Parathyroid adenoma (tissue), 2 donors: ENCODE measurements around the gene DLGAP4.

Experiments used
- H2AFZ ChIP-seq: fragments of 300-600 bp; sonication (generic); one replicate; pipeline ENCODE4 v1.7.0; 2017; ENCODE audit warnings: antibody characterized with exemption, mild to moderate bottlenecking
- H3K27ac ChIP-seq: fragments of 300-600 bp; sonication (generic); one replicate; pipeline ENCODE4 v1.7.0; 2017
- H3K27me3 ChIP-seq: fragments of 300-600 bp; sonication (generic); one replicate; pipeline ENCODE4 v1.7.0; 2017; ENCODE audit warnings: low read length; ENCODE audit not compliant: control insufficient read depth, insufficient read depth
- H3K36me3 ChIP-seq: fragments of 300-600 bp; sonication (generic); one replicate; pipeline ENCODE4 v1.7.0; 2017; ENCODE audit warnings: low read length; ENCODE audit not compliant: control insufficient read depth, insufficient read depth
- H3K4me1 ChIP-seq: fragments of 300-600 bp; sonication (generic); one replicate; pipeline ENCODE4 v1.7.0; 2017; ENCODE audit warnings: control low read depth
- H3K4me2 ChIP-seq: fragments of 300-600 bp; sonication (generic); one replicate; pipeline ENCODE4 v1.7.0; 2017; ENCODE audit warnings: low read length
- H3K4me3 ChIP-seq: fragments of 300-600 bp; sonication (generic); one replicate; pipeline ENCODE4 v1.7.0; 2017; ENCODE audit warnings: low read depth, low read length
- H3K79me2 ChIP-seq: fragments of 300-600 bp; sonication (generic); one replicate; pipeline ENCODE4 v1.7.0; 2017; ENCODE audit warnings: control low read depth
- H3K9ac ChIP-seq: fragments of 300-600 bp; sonication (generic); one replicate; pipeline ENCODE4 v1.7.0; 2017; ENCODE audit warnings: mild to moderate bottlenecking
- H3K9me3 ChIP-seq: fragments of 300-600 bp; sonication (generic); one replicate; pipeline ENCODE4 v1.7.0; 2017; ENCODE audit warnings: low read length; ENCODE audit not compliant: control insufficient read depth
- TF ChIP-seq, protein P1 (sequence below): fragments of 300-600 bp; sonication (generic); IDR thresholded peaks from one replicate; pipeline ENCODE4 v1.7.0; 2017; ENCODE audit warnings: antibody characterized with exemption, mild to moderate bottlenecking
- donor health status: primary hyperparathyroidism.

Gene DLGAP4, protein sequence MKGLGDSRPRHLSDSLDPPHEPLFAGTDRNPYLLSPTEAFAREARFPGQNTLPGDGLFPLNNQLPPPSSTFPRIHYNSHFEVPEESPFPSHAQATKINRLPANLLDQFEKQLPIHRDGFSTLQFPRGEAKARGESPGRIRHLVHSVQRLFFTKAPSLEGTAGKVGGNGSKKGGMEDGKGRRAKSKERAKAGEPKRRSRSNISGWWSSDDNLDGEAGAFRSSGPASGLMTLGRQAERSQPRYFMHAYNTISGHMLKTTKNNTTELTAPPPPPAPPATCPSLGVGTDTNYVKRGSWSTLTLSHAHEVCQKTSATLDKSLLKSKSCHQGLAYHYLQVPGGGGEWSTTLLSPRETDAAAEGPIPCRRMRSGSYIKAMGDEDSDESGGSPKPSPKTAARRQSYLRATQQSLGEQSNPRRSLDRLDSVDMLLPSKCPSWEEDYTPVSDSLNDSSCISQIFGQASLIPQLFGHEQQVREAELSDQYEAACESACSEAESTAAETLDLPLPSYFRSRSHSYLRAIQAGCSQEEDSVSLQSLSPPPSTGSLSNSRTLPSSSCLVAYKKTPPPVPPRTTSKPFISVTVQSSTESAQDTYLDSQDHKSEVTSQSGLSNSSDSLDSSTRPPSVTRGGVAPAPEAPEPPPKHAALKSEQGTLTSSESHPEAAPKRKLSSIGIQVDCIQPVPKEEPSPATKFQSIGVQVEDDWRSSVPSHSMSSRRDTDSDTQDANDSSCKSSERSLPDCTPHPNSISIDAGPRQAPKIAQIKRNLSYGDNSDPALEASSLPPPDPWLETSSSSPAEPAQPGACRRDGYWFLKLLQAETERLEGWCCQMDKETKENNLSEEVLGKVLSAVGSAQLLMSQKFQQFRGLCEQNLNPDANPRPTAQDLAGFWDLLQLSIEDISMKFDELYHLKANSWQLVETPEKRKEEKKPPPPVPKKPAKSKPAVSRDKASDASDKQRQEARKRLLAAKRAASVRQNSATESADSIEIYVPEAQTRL

DNA sequence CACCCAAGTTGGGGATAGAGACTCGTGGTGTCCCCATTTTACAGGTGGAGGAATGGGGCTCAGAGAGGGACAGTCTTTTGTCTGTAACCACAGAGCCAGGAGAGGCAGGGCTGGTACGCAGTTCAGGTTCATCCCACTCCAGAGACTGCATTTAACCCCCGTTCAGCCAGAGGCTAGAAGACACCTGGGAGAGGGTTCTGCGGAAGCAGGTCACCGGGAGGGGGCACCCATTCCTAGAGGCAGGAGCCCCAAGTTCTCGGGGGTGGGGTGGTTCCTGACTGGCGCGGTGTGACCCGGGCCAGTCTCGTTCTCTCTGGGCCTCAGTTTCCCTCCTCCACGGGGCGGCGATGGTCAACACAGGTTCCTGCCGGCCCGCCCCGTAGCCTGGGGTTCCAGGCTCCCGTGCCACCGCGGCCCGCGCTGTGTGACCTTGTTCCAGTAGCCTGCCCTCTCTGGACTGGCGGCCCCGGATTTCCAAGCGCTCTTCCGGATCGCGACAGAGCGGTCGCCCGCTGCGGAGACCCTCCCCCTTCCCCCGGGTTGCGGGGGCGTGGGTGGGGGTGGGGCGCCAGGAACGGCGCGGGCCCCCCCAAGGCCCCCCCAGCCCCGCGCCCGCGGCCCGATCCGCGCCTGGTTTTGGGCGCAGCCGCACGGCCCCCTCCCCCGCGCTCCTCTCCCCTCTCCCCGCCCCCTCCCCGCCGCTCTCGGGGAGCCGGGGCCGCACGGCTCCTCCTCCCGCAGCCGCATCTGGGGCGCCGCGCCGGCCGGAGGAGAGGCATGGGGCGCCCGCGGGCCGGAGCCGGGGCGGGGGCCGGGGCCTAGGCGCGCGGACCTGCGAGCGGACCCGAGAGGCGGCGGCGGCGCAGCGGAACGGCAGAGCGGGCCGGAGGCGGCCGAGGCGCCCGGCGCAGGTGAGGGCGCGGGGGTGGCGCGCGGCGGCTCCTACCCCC lies at the start of gene DLGAP4:
Gene DLGAP4, plus strand, starts transcription at position 738 of the 950 bp plus-strand sequence. CDS start 125,379 bp downstream, outside the sequence.
- H3K27me3 ChIP-seq: no peaks in the 10 kb centered on the region
- no peaks in the 10 kb centered on the region for H3K36me3 ChIP-seq
- H3K4me2 ChIP-seq: peak within 1 kb of the TSS; percentile 61
- peak within 1 kb of the TSS; percentile 94 for H2AFZ ChIP-seq
- TF ChIP-seq, protein P1, sequence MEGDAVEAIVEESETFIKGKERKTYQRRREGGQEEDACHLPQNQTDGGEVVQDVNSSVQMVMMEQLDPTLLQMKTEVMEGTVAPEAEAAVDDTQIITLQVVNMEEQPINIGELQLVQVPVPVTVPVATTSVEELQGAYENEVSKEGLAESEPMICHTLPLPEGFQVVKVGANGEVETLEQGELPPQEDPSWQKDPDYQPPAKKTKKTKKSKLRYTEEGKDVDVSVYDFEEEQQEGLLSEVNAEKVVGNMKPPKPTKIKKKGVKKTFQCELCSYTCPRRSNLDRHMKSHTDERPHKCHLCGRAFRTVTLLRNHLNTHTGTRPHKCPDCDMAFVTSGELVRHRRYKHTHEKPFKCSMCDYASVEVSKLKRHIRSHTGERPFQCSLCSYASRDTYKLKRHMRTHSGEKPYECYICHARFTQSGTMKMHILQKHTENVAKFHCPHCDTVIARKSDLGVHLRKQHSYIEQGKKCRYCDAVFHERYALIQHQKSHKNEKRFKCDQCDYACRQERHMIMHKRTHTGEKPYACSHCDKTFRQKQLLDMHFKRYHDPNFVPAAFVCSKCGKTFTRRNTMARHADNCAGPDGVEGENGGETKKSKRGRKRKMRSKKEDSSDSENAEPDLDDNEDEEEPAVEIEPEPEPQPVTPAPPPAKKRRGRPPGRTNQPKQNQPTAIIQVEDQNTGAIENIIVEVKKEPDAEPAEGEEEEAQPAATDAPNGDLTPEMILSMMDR: no peak
- no peak within 1 kb of the TSS for H3K4me3 ChIP-seq
- H3K9ac ChIP-seq: peak within 1 kb of the TSS; percentile 37
- H3K27ac ChIP-seq: no peak within 1 kb of the TSS
- no peaks in the 10 kb centered on the region for H3K79me2 ChIP-seq
- peaks cover 2% of the 10 kb centered on the region for H3K4me1 ChIP-seq
- H3K9me3 ChIP-seq: no peaks in the 10 kb centered on the region

DNA sequence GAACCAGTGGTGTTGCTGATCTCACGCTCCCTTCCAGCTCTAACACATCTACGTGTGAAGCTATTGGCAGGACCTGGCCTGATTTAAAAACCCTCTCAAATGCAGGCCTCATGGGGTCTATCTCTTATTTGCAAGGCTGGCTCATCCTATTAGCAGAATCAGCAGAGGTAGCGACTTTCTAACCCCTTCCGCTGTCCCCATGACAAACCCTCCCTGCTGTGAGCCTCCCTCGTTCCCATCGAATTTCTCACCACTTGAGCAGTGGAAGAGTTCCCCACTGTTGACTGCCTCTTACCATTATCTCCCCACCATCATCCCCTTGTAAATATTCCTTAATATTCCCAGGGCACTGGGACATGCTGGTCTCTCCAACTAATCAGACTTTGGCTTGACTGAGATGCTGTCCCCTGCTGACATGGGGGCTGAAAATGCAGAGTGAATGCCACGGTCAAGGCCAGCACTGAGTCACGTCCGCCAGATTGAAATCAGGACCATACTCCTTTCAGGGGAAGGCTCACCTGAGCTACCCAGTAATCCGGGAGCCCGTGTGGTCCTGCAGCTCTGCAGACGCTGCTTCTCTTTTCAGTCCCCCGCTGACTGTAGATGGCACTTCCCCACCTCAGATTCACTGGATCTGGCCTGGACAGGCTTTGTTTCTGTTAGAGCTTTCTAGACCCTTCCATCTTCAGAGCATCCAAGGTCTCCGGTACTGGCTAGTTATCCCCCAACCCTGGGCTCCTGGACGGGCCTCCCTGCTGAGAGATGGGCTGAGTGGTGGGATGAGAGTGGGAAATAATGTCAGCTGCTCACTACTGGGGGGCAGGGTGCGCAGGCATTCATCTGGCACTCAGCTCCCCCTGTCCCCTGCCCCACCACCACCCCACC lies 46.7 kb upstream of the DLGAP4 start:
- H3K27ac ChIP-seq: no peak overlapping the region
- H3K9ac ChIP-seq: no peak overlapping the region
- no peaks in the 10 kb centered on the region for H3K9me3 ChIP-seq
- no peaks in the 10 kb centered on the region for H3K36me3 ChIP-seq
- no peak overlapping the region for H3K4me2 ChIP-seq
- no peak overlapping the region for H3K4me3 ChIP-seq
- H3K79me2 ChIP-seq: no peaks in the 10 kb centered on the region
- no peaks in the 10 kb centered on the region for H3K27me3 ChIP-seq
- no peaks in the 10 kb centered on the region for H3K4me1 ChIP-seq
- no peak overlapping the region for H2AFZ ChIP-seq
- TF ChIP-seq, protein P1: no peak

DNA sequence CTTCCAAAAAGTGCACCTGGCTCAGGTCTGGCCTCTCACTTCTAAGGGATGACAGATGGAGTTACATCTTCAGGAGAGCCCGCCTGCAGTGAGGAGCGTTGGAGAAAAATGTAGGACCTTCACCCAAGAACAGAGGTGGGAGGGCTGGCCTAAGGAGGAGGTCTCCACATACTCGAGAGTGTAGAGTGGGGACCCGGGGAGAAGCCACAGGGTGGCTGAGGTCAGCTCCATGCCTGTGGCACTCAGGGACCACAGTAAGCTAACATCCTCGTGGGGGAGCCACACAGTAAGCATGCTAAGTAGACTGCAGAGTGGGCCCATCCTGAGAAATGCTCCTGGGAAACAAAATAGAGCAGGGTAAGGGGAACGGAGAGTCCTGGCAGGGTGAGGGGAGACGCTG lies 45.8 kb upstream of the DLGAP4 start:
- no peaks in the 10 kb centered on the region for H3K36me3 ChIP-seq
- no peaks in the 10 kb centered on the region for H3K9me3 ChIP-seq
- no peaks in the 10 kb centered on the region for H3K4me1 ChIP-seq
- no peaks in the 10 kb centered on the region for H3K27me3 ChIP-seq
- H2AFZ ChIP-seq: no peak overlapping the region
- TF ChIP-seq, protein P1: no peak
- H3K27ac ChIP-seq: no peak overlapping the region
- no peaks in the 10 kb centered on the region for H3K79me2 ChIP-seq
- no peak overlapping the region for H3K9ac ChIP-seq
- H3K4me2 ChIP-seq: no peak overlapping the region
- no peak overlapping the region for H3K4me3 ChIP-seq
